Gastrocnemius medialis (tissue), 4 donors: ENCODE results near the gene ATRNL1. TPM values are rescaled to one million over a fixed set of nuclear protein-coding genes. Genes with fewer than 3 reads are reported as not detected.

Source experiments
- ATAC-seq, 2 donors: fragments of 150-250 bp; one replicate each; pipeline ENCODE4 v1.9.1; 2016
- DNase-seq, 2 donors: peaks; one replicate each; pipeline ENCODE4 v3.0.0-alpha.2; 2019
- H3K27ac ChIP-seq, 4 donors: fragments of 200-600 bp; sonication (generic); 1 replicate in 1 of 4; 2 replicates in 3 of 4; pipeline ENCODE4 v1.5.1; 2016 to 2018; ENCODE audit warnings: mild to moderate bottlenecking in 2 of 4, moderate library complexity in 1 of 4
- H3K27me3 ChIP-seq, 3 donors: fragments of 200-600 bp; sonication (generic) in 2 of 3; 1 replicate in 1 of 3; 2 replicates in 2 of 3; pipeline versions ENCODE4 v1.5.1 to v1.6.0; 2016 to 2019; ENCODE audit warnings: mild to moderate bottlenecking in 1 of 3, moderate library complexity in 1 of 3
- H3K36me3 ChIP-seq, 2 donors: fragments of 200-600 bp; sonication (generic) in 1 of 2; one replicate each; pipeline ENCODE4 v1.5.1; 2017 to 2018
- H3K4me1 ChIP-seq, 2 donors: fragments of 200-600 bp; sonication (generic) in 1 of 2; one replicate each; pipeline ENCODE4 v1.5.1; 2016 to 2017; ENCODE audit warnings: mild to moderate bottlenecking in 2 of 2
- H3K4me3 ChIP-seq, 4 donors: fragments of 200-600 bp; sonication (generic) in 3 of 4; 1 replicate in 1 of 4; 2 replicates in 3 of 4; pipeline ENCODE4 v1.5.1; 2016 to 2019; ENCODE audit warnings: mild to moderate bottlenecking in 2 of 4
- H3K9me3 ChIP-seq, 3 donors: fragments of 200-600 bp; sonication (generic) in 2 of 3; 1 replicate in 1 of 3; 2 replicates in 2 of 3; pipeline ENCODE4 v1.5.1; 2016 to 2019
- POLR2A ChIP-seq, 2 donors: fragments of 450-650 bp; IDR thresholded peaks; one replicate each; pipeline ENCODE4 v1.6.1; 2017; ENCODE audit warnings: antibody characterized with exemption in 2 of 2, mild to moderate bottlenecking in 2 of 2, moderate library complexity in 2 of 2
- in situ Hi-C, 4 donors: fragments of 200-750 bp; cut with MboI; loops; one replicate each; pipeline versions ENCODE4 v1.15.0 to v1.8.0; 2017; ENCODE audit warnings: low sequenced_read_pairs in 4 of 4
- intact Hi-C: fragments of 100-400 bp; cut with DNase I; formaldehyde crosslinking; loops from one replicate; pipeline ENCODE4 v1.15.1; 2023; ENCODE audit warnings: low total_unique reads
- total RNA-seq, 4 donors: library from RNA; depleted of rRNA; stranded (reverse); fragments of >200 nt; gene quantifications; one replicate each; pipeline versions ENCODE4 v1.1.0 to v1.2.3, GENCODE V29; 2016
- TF ChIP-seq, protein P1 (sequence below), 5 experiments: fragments of 450-650 bp in 3 of 5; fragments of 200-600 bp in 2 of 5; sonication (generic) in 2 of 5; IDR thresholded peaks in 4 of 5; conservative IDR thresholded peaks in 1 of 5; 1 replicate in 4 of 5; 2 replicates in 1 of 5; pipeline ENCODE4 v1.5.1; 2016 to 2019; ENCODE audit warnings: antibody characterized with exemption in 5 of 5, mild to moderate bottlenecking in 3 of 5, moderate library complexity in 3 of 5

Gene ATRNL1
- total RNA-seq, 4 donors from 2014 or later, result 1.6 to 10.8 (median 3.8) TPM

DNA sequence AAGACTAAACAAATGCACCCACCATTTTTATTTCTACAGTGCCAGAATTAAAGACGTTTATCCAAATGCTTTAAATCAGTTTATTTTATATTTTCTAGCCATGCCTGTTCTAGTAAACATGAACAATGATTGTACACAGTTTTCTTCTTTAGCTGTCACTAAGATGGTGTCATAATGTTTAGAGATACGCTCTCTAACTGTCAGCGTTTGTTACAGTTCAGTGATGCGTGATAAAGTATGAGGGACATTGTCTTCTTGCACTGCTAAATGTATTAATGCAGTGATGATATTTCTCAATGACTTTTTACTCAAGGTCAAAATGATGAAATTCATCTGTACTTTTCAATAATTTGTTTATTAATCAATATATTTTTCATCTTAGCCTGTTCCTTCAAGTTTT lies 513.6 kb downstream of the ATRNL1 start:
- no peak overlapping the region for H3K4me3 ChIP-seq
- H3K27ac ChIP-seq, result no peak overlapping the region
- H3K9me3 ChIP-seq, result no peaks in the 10 kb centered on the region
- ATAC-seq (no peak), DNase-seq (no peak)
- intact Hi-C loops, result no loop called here
- no peaks in the 10 kb centered on the region for H3K36me3 ChIP-seq
- no peaks in the 10 kb centered on the region for H3K4me1 ChIP-seq
- in situ Hi-C loops, result no loop called here
- TF ChIP-seq POLR2A (IDR thresholded peaks at IDR 0.05), result no peak
- TF ChIP-seq, protein P1, sequence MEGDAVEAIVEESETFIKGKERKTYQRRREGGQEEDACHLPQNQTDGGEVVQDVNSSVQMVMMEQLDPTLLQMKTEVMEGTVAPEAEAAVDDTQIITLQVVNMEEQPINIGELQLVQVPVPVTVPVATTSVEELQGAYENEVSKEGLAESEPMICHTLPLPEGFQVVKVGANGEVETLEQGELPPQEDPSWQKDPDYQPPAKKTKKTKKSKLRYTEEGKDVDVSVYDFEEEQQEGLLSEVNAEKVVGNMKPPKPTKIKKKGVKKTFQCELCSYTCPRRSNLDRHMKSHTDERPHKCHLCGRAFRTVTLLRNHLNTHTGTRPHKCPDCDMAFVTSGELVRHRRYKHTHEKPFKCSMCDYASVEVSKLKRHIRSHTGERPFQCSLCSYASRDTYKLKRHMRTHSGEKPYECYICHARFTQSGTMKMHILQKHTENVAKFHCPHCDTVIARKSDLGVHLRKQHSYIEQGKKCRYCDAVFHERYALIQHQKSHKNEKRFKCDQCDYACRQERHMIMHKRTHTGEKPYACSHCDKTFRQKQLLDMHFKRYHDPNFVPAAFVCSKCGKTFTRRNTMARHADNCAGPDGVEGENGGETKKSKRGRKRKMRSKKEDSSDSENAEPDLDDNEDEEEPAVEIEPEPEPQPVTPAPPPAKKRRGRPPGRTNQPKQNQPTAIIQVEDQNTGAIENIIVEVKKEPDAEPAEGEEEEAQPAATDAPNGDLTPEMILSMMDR (IDR thresholded peaks at IDR 0.05 in 4 of 5, conservative IDR thresholded peaks at IDR 0.05 in 1 of 5), result no peak
- no peaks in the 10 kb centered on the region for H3K27me3 ChIP-seq

DNA sequence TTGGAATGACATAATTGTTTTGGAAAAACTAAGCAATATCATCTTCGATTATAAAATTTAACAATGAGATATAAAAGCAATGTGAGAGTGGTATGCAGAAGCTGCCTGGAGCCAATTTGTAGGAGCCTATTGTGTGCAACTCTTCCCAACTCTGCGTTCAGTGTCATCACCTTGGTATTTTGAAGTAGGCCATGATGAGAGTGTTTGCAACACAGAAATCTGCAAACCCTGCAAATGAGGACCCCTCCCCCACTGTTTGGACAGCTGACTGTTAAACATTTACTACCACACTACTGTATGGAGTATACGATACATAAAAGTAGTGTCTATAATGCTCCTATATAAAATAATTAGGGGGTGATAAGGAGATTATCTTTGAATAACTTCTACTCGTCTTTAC lies 531.3 kb downstream of the ATRNL1 start:
- intact Hi-C loops, result no loop called here
- no peak for DNase-seq
- H3K27me3 ChIP-seq, result no peaks in the 10 kb centered on the region
- H3K9me3 ChIP-seq, result no peaks in the 10 kb centered on the region
- no peaks in the 10 kb centered on the region for H3K4me1 ChIP-seq
- ATAC-seq, result no peak
- H3K27ac ChIP-seq, result no peak overlapping the region
- in situ Hi-C loops, result no loop called here
- H3K4me3 ChIP-seq, result no peak overlapping the region
- TF ChIP-seq, protein P1 (IDR thresholded peaks at IDR 0.05 in 4 of 5, conservative IDR thresholded peaks at IDR 0.05 in 1 of 5), result no peak
- TF ChIP-seq POLR2A (IDR thresholded peaks at IDR 0.05), result no peak
- no peaks in the 10 kb centered on the region for H3K36me3 ChIP-seq

DNA sequence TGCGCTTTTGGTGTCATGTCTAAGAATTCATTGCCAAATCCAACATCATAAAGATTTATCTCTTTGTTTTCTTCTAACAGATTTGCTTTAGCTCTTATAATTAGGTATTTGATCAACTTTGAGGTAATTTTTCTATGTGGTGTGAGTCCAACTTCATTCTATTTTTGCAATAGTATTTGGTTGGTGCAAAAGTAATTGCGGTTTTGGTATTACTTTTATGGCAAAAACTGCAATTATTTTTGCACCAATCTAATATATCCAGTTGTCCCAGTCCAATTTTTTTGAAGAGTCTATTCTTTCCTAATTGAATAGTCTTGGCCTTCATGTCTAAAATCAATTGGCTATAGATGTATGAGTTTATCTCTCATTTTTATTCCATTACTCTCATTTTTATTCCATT lies 535.5 kb downstream of the ATRNL1 start:
- H3K27me3 ChIP-seq, result no peaks in the 10 kb centered on the region
- intact Hi-C loops, result no loop called here
- H3K4me1 ChIP-seq, result no peaks in the 10 kb centered on the region
- TF ChIP-seq, protein P1 (IDR thresholded peaks at IDR 0.05 in 4 of 5, conservative IDR thresholded peaks at IDR 0.05 in 1 of 5), result no peak
- no peak for TF ChIP-seq POLR2A (IDR thresholded peaks at IDR 0.05)
- H3K9me3 ChIP-seq, result no peaks in the 10 kb centered on the region
- ATAC-seq, result no peak
- H3K27ac ChIP-seq, result no peak overlapping the region
- in situ Hi-C loops, result no loop called here
- no peaks in the 10 kb centered on the region for H3K36me3 ChIP-seq
- H3K4me3 ChIP-seq, result no peak overlapping the region
- DNase-seq, result no peak

DNA sequence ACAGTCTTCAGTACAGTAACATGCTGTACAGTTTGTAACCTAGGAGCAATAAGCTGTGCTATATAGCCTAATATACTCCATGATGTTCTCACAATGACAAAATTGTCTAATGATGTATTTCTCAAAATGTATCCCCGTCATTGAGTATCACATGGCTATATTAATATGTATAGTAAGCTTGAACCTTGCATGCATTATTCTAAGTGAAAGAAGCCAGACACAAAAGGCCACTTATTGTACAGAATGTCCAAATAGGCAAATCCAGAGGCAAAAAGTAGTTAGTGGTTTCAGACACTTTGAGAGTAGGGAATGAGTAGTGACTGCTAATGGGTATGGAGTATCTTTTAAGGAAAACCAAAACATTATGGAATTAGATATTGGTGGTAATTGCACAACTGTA lies 545.1 kb downstream of the ATRNL1 start:
- intact Hi-C loops, result no loop called here
- Histone ChIP-seq H3K27ac (no peak overlapping the region), H3K36me3 (no peaks in the 10 kb centered on the region), H3K4me3 (no peak overlapping the region), H3K4me1 (no peaks in the 10 kb centered on the region), H3K27me3 (no peaks in the 10 kb centered on the region), H3K9me3 (no peaks in the 10 kb centered on the region)
- in situ Hi-C loops, result no loop called here
- DNase-seq (no peak), ATAC-seq (no peak)
- no peak for TF ChIP-seq POLR2A (IDR thresholded peaks at IDR 0.05)
- TF ChIP-seq, protein P1 (IDR thresholded peaks at IDR 0.05 in 4 of 5, conservative IDR thresholded peaks at IDR 0.05 in 1 of 5), result no peak

DNA sequence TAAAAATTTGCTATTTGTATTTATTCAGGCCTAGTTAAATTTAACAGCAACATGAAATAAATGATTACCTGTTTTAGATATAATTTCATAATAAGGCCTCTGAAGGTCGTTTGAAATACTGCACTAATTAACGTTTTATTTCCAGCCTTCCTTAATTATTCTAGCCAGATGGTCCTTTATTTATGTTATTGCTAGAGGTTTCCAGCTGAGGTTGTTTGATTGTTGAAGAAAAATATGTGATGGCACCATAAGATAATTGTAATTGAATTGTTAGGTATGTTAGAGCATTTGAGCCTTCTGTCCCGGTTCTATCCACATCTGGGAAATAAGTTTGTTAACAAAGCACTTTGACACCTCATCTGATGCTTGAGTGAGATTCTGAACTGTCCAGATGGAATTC lies 556.1 kb downstream of the ATRNL1 start:
- intact Hi-C loops, result no loop called here
- Histone ChIP-seq H3K4me3 (no peak overlapping the region), H3K27ac (no peak overlapping the region), H3K9me3 (no peaks in the 10 kb centered on the region), H3K4me1 (no peaks in the 10 kb centered on the region), H3K36me3 (no peaks in the 10 kb centered on the region), H3K27me3 (no peaks in the 10 kb centered on the region)
- ATAC-seq, result no peak
- no peak for DNase-seq
- TF ChIP-seq, protein P1 (IDR thresholded peaks at IDR 0.05 in 4 of 5, conservative IDR thresholded peaks at IDR 0.05 in 1 of 5), result no peak
- no peak for TF ChIP-seq POLR2A (IDR thresholded peaks at IDR 0.05)
- in situ Hi-C loops, result no loop called here
